Hepatocyte (in vitro differentiated cells): ENCODE results near the gene TNNI3.

Source experiments
- EZH2phosphoT487 ChIP-seq: fragments of 200-600 bp; sonication (generic); IDR thresholded peaks from one replicate; pipeline ENCODE4 v1.6.1; 2018; ENCODE audit warnings: antibody characterized with exemption, mild to moderate bottlenecking, low read depth, moderate library complexity; ENCODE audit not compliant: unreplicated experiment, severe bottlenecking
- TF ChIP-seq, protein P1 (sequence below): fragments of 200-600 bp; sonication (generic); IDR thresholded peaks from 2 replicates; pipeline ENCODE4 v1.5.1; 2016; ENCODE audit warnings: antibody characterized with exemption, mild to moderate bottlenecking; ENCODE audit not compliant: poor library complexity

DNA sequence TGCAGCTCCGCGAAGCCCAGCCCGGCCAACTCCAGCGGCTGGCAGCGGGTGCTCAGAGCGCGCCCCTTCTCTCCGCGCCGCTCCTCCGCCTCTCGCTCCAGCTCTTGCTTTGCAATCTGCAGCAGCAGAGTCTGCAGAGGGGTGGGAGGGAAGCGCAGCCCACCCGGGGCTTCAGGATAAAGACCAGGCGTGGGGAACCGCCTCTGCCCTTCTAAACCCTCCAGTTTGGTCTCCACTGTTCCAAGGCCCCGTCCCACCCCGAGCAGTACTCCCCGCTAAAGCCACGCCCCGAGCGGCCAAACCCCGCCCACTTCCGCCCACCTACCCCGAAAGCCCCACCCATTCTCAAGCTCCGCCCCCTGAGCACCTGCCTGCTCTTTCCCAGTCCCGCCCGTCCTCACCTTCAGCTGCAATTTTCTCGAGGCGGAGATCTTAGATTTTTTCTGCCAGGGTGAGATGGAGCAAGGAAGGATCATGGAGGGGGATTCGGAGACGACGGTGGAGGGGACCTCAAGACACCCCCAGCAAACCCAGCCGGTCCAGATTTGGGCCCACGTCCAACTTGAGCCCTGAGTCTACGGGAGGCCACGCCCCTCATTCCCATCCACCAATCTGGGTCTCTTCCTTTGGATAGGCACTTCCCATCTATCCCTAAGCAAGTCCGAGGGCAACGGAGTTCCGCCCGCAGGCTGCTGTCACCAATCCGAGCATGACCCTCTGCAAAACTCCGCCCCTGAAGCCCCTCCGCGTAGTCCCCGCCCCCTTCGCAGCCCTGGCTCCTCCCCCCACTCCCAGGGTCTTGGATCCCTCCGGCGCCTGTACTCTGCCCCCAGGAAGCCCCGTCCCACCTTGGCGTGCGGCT lies 1.1 kb downstream of the TNNI3 start:
- no peak for TF ChIP-seq EZH2phosphoT487
- TF ChIP-seq, protein P1, sequence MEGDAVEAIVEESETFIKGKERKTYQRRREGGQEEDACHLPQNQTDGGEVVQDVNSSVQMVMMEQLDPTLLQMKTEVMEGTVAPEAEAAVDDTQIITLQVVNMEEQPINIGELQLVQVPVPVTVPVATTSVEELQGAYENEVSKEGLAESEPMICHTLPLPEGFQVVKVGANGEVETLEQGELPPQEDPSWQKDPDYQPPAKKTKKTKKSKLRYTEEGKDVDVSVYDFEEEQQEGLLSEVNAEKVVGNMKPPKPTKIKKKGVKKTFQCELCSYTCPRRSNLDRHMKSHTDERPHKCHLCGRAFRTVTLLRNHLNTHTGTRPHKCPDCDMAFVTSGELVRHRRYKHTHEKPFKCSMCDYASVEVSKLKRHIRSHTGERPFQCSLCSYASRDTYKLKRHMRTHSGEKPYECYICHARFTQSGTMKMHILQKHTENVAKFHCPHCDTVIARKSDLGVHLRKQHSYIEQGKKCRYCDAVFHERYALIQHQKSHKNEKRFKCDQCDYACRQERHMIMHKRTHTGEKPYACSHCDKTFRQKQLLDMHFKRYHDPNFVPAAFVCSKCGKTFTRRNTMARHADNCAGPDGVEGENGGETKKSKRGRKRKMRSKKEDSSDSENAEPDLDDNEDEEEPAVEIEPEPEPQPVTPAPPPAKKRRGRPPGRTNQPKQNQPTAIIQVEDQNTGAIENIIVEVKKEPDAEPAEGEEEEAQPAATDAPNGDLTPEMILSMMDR = no peak
